GM19023 (cell line): Measurements from ENCODE around the gene ANKRD34B.
"Not testable (repeated sequence)": the region's sequence is repeated elsewhere in the genome, so short reads cannot be mapped to it uniquely, and the experiment has no call there.

Source experiments
- ATAC-seq: cut with Tn5 transposase; IDR thresholded peaks from one replicate; pipeline ENCODE4 v1.9.1; 2021; ENCODE audit warnings: mild to moderate bottlenecking, moderate library complexity; ENCODE audit not compliant: unreplicated experiment

Gene ANKRD34B

DNA sequence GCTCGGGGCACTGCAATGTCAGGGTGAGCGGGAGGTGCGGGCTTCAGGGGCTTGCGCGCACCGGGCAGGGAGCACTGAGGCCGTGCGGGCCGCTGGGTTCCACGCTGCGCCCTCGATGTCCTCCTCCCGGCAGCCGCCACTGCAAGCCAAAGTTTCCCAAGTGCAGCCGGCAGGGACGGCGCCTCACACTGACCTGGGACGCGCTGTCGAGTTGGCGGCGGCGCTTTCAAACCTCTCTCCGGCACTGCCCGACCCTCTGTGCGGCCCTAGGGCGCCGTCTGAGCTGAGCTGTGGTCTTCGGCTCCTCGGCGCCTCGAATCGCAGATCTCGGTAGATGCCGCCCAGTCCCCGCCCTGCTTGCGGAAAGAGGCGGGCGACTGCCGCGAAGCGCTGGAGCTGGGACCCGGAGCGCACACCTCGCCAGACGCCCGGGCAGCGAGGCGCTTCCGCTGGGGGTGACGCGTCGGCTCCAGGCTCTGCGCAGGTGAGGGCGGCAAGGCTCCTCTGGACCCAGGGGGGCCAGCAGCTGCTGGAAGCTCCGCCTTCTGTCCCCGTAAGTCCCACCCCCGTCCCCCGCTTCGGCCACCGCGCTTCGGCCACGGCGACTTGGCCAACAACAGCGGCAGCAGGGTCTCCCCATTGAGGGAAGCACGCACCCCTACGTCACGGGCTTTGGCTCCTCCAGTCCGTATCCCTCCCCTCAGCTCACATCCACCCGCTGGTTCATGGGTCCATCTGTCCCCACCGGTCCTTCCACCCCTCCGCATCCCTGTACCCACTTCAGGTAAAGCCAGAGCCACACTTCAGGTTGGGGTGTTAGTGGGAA is at the start of gene ANKRD34B:
ANKRD34B (minus strand) TSS at position 320 of the 826 bp plus-strand sequence. CDS start 10,261 bp downstream, outside the sequence.
- no peak for ATAC-seq

DNA sequence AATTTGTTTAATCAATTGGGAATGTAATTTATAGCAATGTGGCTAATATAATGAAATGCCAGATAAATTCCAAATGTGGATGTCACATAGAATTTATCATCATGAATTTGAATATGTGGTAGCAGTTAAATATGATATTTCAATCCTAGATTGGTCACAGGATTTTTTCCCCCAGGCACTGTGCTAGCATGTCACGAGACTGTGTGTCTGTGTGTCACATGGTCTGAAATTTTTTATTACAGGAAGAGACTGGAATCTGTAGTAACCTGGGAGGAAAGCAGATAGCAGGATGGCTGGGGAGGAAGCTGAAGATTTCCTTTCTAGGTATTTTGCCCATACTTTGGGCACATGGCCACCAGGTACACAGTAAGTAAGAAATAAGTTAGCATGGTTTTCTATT is 49.0 kb upstream of the ANKRD34B start:
- ATAC-seq: no peak

- ATAC-seq: no peak
Observed at GRCh38 chr5:80618438-80618837, 48.4 kb upstream of the ANKRD34B start.

DNA sequence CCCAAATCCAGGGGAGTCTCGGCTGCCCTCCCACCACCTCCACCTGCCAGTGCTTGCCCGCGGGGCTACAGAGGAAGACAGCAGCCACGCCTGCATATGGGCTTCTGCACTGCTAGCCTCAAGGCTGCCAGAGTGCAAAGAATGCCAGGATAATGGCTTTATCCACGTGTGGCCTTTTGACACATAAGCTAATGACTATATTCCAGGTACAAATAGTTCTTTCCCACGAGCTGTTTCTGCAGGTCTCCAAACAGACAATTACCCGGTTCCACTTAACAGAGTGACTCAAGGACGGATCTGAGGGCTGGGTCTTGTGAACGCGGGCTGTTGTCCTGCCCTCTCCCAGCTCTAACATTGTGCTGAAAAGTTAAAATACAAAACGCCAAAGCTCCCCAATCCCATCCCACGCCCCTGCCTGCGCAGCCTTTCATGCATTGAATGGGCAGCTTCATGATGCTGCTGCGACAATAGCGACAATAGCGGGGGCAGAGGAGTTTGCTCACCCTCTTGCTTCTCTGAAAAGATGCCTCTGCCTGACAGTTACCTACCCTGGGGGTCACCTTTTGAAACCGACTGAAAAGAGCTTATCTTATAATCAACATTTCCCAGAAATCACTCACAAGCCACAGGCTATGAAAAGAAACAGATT is 45.3 kb upstream of the ANKRD34B start:
- no peak for ATAC-seq

DNA sequence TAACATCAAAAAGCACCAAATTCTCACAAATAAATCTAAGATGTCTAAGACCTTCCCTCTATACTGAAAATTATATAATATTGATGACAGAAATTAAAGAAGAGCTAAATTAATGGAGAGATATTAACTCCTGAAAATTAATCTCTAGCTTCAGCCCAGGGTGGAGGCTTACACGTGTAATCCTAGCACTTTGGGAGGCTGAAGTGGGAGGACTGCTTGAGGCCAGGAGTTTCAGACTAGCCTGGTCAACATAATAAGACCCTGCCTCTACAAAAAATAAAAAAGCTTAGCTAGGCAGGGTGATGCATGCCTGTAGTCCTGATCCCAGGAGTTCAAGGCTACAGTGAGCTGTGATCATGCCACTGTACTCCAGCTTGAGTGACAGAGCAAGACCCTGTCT is 39.6 kb upstream of the ANKRD34B start:
- ATAC-seq: no peak

DNA sequence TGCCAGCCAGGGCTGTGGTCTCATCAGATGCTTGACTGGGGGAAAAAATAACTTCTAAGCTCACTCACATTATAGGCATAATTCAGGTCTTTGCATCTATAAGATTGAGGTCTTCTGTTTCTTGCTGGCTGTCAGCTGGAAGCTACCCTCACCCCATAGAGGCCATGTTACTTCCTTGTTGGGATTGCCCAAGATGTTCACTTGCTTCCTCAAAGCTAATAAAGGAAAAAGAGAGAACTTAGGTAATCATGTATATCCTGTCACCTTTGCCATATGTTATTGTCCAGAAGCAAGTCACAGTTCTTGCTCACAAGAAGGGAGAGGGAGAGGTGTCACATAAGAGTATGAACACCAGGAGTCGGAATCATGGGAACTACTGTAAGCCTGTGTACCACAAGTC is 38.7 kb upstream of the ANKRD34B start:
- ATAC-seq: no peak

DNA sequence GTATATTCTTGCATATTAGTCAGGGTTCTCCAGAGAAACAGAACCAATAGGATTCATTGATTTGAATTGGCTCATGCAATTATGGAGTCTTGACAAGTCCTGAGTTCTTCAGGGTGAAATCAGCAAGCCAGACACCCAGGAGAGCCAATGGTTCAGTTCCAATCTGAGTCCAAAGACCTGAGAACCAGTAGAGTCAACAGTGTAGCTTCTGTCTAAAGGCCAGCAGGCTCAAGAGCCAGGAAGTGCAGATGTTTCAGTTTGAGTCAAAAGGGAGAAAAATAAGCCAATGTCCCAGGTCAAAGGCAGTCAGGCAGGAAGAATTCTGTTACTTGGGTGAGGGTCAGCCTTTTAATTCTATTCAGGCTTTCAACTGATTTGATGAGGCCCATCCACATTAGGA is 37.8 kb upstream of the ANKRD34B start:
- ATAC-seq: peak; percentile 67

GRCh38 chr5:80607343-80607742 is 37.3 kb upstream of the ANKRD34B start:
- ATAC-seq: no peak

DNA sequence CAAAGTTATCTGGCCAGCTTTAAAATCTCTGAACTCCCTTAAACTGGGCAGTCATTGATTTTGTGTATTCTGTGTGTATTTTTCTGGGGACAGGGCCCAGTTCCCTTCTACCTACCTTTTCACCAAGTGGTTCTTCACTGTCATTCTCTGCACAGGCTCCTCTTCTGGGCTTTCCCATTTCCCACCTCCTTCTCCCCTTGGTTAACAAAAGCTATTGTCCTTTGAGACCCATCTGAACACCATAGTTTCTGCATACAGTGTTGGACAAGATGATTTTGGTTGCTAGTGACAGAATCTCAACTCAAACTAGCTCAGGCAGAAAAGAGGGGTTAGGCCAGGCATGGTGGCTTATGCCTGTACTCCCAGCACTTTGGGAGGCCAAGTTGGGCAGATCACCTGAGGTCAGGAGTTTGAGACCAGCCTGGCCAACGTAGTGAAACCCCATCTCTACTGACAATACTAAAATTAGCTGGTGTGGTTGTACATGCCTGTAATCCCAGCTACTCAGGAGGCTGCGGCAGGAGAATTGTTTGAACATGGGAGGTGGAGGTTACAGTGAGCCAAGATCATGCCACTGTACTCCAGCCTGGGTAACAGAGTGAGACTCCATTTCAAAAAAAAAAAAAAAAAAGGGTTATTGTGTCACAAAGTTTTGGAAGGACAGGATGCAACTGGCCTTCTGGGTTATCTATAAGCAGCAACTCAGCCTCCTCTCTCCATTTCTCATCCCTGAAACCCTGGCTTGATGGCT is 31.0 kb upstream of the ANKRD34B start:
- no peak for ATAC-seq

DNA sequence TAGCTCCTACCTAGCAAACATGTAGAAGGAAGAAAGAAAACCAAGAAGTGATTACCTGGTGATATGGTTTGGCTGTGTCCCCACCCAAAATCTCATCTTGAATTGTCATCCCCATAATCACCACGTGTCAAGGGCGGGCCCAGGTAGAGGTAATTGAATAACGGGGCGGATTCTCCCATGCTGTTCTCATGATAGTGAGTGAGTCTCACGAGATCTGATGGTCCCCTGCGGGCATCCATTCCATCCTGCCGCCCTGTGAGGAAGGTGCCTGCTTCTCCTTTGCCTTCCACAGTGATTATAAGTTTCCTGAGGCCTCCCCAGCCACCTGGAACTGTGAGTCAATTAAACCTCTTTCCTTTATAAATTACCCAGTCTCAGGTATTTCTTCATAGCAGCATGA is 27.4 kb upstream of the ANKRD34B start:
- no peak for ATAC-seq

DNA sequence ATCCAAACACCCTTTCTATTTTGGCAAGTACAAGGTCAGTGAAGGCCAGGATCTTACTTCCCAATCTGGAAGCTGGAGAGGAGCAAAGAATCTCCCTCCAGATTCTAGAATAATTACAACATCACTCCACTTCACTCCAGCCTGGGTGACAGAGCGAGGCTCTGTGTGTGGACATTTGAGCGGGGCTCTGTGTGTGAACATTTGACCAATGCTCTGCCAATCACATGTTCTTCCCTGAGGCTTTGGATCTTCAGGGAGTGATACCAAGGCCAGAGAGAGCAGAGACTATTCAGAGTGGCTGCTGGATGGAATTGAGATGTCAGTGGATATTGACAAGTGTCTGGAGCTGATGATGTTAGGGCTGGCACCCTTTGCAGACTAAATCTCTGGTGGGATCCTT is 24.7 kb upstream of the ANKRD34B start:
- no peak for ATAC-seq

DNA sequence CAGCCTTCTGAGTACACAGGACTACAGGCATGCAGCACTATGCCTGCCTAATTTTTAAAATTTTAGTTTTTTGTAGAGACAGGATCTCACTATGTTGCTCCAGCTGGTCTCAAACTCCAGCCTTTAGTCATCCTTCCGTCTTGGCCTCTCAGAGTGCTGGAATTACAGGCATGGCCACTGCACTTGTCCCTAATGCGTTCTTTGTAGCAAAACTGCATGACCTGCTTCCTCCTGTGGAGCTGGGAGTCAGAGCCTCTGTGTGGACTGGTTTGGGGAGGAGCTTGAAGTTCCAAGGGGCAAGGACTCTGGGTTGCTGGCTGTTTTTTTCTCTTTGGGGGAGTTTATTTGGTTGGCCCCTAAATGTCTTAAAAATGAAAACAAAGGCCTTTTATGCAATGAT is 22.7 kb upstream of the ANKRD34B start:
- no peak for ATAC-seq

DNA sequence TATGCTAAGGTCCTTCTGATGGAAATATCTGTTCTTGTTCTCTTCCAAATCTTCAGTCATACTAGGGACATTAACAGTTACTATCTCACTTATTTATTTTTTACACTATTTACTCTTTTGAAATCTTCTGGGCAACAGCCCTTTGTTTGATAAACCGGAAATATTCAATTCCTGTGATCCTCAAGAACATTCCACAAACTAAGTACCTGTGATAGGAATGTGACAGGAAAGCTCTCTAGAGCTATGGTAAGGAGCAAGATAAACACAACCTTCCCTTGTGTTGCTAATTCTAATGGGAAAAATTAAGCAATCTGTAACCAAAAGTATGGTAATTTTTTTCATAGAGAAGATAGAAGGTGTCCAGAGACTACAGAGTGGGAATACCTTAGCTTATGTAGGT is 22.0 kb upstream of the ANKRD34B start:
- no peak for ATAC-seq

GRCh38 chr5:80591352-80591751 is 21.3 kb upstream of the ANKRD34B start:
- ATAC-seq: no peak

GRCh38 chr5:80590766-80591165 is 20.7 kb upstream of the ANKRD34B start:
- no peak for ATAC-seq

DNA sequence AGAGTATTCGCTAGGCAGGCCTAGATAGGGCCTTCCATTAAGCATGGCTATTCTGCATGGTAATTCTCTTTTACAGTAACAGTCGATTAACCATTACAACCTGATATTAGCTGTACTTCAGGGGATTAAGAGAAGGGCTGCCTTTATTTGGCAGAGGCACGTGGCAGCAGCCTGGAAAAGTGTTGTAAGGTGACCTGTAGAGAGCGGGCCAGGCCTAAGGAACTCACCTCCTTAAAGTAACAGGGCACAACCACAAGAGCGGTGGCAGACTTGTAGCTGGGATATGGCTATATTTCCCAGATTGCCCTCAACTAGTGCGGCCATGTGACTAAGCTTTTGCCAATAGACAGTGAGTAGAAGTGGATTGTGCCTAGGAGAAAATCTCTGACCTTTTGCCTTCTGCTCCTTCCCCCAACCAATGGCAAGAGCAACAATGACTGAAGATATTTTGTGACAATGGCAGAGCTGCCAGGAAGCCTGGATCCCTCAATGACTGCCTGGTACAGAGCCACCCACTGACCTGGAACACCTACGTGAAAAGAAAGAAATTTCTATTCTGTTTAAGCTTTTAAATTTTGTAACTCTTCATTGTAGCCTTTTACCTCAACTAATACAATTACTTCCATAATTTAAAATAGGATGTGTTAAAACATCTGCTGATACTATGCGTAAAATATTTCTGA is 18.9 kb upstream of the ANKRD34B start:
- no peak for ATAC-seq

DNA sequence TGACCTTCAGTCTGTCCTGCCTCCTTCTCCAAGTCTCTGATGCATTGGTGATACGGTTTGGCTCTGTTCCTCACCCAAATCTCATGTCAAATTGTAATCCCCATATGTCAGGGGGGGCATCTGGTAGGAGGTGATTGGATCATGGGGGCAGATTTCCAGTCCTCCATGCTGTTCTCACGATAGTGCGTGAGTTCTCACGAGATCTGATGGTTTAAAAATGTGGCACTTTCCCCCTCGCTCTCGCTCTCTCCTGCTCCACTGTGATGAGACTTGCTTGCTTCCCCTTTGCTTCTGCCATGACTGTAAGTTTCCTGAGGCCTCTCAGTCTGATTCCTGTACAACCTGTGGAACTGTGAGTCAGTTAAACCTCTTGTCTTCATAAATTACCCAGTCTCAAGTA is 14.7 kb upstream of the ANKRD34B start:
- ATAC-seq: no peak

GRCh38 chr5:80580291-80580690 is 10.2 kb upstream of the ANKRD34B start:
- ATAC-seq: not testable (repeated sequence)

DNA sequence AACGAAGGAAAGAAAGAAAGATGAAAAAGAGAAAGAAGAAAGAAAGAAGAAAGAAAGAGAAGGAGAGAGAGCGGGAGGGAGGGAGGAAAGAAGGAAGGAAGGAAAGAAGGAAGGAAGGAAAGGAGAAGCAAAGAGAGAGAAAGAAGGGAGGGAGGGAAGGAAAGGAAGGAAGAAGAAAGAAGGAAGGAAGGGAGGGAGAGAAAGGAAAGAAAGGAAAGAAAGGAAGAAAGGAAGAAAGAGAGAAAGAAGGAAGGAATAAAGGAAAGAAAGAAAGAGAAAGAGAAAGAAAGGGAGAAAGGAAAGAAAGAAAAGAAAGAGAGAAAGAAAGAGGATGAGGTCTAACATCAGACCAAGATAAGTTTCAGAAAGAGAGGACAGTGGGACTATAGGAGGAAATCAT is 9.0 kb upstream of the ANKRD34B start:
- no peak for ATAC-seq

- no peak for ATAC-seq
Observed at GRCh38 chr5:80577707-80578106, 7.6 kb upstream of the ANKRD34B start.

DNA sequence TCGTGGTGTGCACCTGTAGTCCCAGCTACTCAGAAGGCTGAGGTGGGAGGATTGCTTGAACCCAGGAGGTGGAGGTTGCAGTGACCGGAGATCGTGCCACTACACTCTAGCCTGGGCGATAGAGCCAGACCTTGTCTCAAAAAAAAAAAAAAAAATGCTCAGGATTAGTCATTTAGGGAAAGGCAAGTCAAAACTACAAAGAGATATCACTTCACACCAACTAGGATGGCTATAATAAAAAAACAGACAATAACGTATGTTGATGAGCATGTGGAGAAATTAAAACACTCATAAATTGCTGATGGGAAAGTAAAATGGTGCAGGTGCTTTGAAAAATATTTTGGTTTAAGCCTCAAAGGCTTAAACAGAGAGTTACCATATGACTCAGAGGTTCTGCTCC is 6.3 kb upstream of the ANKRD34B start:
- no peak for ATAC-seq
